WI38 (cell line): ENCODE data around the gene BABAM1.
A peak's percentile ranks its signal among the peaks of the same experiment; 100 is the strongest.

ENCODE experiments used
- H3K4me3 ChIP-seq: 2 replicates; pipeline ENCODE4 v1.5.1; 2011; ENCODE audit warnings: low read depth, mild to moderate bottlenecking, control low read depth, low read length
- CTCF ChIP-seq: IDR thresholded peaks from 2 replicates; pipeline ENCODE4 v1.5.1; 2012; ENCODE audit warnings: low read depth, mild to moderate bottlenecking, control low read depth, low read length

Gene BABAM1

DNA sequence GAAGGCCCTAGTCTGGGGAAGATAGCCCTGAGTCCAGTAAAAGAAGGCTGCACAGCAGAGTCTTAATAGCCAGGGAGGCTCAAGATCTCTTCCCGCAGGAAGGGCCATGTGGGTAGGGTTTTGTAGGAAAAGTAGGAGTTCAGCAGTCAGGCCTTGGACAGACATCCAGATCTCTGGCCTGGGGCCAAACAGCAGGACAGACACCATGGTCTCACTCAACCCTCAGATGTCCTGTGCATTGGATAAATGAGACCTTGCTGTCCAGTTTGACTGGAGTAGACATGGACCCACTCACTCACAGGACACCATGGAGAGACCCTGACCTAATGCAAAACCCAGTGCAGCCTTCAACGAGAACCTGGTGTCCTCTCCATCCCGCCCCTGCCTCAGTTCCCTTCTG, 37.4 kb upstream of the BABAM1 start:
- no peak overlapping the region for H3K4me3 ChIP-seq
- no peak for TF ChIP-seq CTCF

- no peak for TF ChIP-seq CTCF
- H3K4me3 ChIP-seq = no peak overlapping the region
These were observed 35.0 kb upstream of the BABAM1 start for GRCh38 chr19:17232258-17232657.

DNA sequence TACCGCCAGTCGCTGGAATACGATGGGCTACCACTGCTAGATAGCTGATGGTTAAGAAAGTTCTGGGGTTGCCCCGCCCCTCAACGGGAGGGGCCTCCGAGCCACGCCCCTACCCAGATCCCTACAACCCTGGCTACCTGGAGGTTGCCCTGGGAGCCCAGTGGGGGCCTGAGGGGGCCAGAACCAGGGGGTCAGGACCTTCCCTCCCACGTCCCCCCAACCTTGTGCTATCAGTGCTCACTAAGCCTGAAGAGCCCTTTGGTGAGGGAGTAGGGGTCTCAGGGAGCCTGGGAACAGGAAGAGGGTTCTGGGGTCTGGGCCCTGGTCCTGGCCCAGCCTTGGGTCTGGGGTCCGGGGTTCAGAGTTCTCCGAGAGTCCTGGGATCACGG, 32.3 kb upstream of the BABAM1 start:
- no peak for TF ChIP-seq CTCF
- peak overlapping the region; percentile 53 for H3K4me3 ChIP-seq

DNA sequence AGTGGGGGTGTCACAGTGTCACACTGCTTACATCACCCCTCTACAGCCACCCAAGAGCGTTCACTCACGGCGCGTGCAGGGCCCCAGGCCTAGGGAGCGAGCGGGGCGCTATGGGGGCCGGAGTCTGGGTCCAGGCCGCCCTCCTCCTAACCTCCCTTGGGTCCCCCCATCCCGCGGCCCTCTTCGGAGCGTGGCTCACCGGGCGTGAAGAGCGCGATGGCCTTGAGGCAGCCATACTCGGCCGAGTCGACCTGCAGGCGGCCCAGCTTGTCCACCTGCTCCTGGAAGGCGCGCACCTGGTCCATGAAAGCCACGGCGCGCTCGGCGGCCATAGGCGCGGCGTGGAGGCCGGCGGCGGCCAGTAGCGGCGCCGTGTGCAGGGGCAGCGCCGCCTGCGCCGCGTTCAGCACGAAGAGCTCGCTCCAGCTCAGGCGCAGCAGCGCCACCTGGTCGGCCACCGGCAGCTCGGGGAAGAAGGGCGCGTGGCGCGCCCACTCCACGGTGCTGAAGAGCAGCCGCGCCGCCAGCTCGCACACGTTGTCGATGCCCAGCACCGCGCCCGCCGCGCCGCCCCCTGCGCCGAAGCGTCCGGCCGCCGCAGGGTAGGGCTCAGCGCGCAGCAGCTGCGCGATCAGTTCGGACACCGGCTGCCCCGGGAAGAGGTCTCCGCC, 31.8 kb upstream of the BABAM1 start:
- peak overlapping the region; percentile 53 for H3K4me3 ChIP-seq
- no peak for TF ChIP-seq CTCF

GRCh38 chr19:17235971-17236777, 31.1 kb upstream of the BABAM1 start:
- no peak for TF ChIP-seq CTCF
- H3K4me3 ChIP-seq = peak overlapping the region; percentile 53

DNA sequence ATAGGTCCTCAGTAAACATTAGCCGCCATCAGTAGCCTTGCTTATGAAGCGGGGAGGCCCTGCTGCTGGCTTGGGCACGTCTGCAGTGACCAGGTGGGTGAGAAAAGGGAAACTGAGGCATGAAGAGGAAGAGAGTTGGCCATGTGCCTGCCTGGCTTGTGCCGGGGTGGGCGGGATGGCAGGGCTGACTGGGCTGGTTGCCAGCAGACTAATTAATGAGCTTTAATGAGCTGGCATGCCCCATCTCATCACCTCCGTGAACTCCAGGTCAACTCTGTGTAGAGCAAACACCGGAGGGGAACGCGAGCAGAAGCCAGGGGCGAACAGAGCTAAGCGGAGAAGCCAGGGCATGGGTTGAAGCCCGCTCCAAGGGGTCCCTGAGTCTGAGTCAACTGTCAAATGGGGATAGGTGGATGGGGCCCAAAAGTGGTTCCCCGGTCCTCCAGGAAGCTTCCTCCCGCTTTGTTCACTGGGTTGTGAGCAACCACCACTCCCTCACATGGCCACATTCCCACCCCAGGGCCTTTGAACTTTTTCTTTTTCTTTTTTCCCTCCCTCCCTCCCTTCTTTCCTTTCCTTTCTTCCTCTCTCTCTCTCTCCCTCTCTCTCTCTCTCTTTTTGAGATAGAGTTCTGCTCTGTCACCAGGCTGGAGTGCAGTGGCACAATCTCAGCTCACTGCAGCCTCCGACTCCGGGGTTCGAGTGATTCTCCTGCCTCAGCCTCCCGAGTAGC, 30.3 kb upstream of the BABAM1 start:
- no peak overlapping the region for H3K4me3 ChIP-seq
- no peak for TF ChIP-seq CTCF
